Measurements from ENCODE around the gene CHP2.

DNA sequence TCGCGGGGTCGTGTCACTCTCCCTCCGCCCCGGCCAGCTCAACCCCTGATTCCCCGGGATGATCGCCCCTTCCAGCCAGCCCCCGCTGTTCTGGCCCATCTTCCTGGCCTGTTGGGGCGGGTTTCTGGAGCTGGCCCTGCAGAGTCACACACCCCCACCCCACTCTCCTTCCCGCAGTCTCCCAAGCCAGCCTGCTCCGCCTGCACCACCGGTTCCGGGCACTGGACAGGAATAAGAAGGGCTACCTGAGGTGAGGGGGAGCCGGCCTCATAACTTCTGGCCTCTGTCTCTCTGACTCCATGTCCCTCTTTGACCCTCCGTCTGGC lies 621 bp downstream of the CHP2 start:
- TF ChIP-seq, protein P1, sequence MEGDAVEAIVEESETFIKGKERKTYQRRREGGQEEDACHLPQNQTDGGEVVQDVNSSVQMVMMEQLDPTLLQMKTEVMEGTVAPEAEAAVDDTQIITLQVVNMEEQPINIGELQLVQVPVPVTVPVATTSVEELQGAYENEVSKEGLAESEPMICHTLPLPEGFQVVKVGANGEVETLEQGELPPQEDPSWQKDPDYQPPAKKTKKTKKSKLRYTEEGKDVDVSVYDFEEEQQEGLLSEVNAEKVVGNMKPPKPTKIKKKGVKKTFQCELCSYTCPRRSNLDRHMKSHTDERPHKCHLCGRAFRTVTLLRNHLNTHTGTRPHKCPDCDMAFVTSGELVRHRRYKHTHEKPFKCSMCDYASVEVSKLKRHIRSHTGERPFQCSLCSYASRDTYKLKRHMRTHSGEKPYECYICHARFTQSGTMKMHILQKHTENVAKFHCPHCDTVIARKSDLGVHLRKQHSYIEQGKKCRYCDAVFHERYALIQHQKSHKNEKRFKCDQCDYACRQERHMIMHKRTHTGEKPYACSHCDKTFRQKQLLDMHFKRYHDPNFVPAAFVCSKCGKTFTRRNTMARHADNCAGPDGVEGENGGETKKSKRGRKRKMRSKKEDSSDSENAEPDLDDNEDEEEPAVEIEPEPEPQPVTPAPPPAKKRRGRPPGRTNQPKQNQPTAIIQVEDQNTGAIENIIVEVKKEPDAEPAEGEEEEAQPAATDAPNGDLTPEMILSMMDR (IDR thresholded peaks at IDR 0.05): no peak
- TF ChIP-seq POLR2A (IDR thresholded peaks at IDR 0.05): no peak

Data from thyroid gland (tissue), 4 donors.